Activated naive CD8-positive, alpha-beta T cell (primary cell): ENCODE measurements around the gene FREY1.

Experiments
- H3K27ac Mint-ChIP-seq: one replicate; pipeline ENCODE4 v1.8.0; 2021; ENCODE audit warnings: mixed read lengths
- H3K27me3 Mint-ChIP-seq: one replicate; pipeline ENCODE4 v1.8.0; 2021; ENCODE audit warnings: mixed read lengths
- H3K36me3 Mint-ChIP-seq: one replicate; pipeline ENCODE4 v1.8.0; 2021; ENCODE audit warnings: mixed read lengths
- H3K4me1 Mint-ChIP-seq: one replicate; pipeline ENCODE4 v1.8.0; 2021; ENCODE audit warnings: low read depth, mixed read lengths
- H3K4me3 Mint-ChIP-seq: one replicate; pipeline ENCODE4 v1.8.0; 2021; ENCODE audit warnings: mild to moderate bottlenecking, mixed read lengths
- H3K9me3 Mint-ChIP-seq: one replicate; pipeline ENCODE4 v1.8.0; 2021; ENCODE audit warnings: low read depth, mixed read lengths

The FREY1 gene, protein sequence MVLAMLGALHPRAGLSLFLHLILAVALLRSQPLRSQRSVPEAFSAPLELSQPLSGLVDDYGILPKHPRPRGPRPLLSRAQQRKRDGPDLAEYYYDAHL

DNA sequence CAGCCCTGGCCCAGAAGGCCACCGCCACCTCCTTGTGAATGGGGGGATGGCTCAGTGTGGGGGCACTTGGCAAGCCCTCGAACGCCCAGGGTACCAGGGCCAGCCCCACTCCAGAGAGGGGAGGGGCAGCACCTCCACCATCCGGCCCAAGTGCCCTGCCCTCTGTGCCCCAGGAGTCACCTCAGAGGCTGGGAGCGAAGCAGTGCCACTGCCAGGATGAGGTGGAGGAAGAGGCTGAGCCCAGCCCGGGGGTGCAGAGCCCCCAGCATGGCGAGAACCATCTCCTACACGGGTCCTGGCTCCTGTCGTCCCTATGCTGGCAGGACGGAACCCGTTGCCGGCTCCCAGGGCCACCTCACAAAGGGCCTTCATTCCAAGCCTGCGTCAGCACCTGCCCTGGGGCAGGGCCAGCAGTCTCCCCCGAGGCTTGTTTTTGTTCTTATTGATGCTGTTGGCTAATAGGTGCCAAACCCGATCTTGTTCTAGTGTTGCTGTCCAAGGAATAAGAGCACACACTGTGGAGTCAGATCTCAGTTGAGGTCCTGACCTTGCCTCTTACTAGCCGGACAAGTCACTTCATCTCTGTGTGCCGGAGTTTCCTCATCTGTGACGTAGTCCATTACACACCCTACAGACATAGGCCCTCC is at the start of gene FREY1:
FREY1 (minus strand) TSS at position 307 of the 647 bp plus-strand sequence; CDS start at position 281, 26 bp downstream.
- Mint-ChIP-seq H3K4me3 (no peak within 1 kb of the TSS), H3K27me3 (no peaks in the 10 kb centered on the region), H3K9me3 (no peaks in the 10 kb centered on the region), H3K36me3 (no peaks in the 10 kb centered on the region), H3K27ac (no peak within 1 kb of the TSS), H3K4me1 (peaks cover 6% of the 10 kb centered on the region)

DNA sequence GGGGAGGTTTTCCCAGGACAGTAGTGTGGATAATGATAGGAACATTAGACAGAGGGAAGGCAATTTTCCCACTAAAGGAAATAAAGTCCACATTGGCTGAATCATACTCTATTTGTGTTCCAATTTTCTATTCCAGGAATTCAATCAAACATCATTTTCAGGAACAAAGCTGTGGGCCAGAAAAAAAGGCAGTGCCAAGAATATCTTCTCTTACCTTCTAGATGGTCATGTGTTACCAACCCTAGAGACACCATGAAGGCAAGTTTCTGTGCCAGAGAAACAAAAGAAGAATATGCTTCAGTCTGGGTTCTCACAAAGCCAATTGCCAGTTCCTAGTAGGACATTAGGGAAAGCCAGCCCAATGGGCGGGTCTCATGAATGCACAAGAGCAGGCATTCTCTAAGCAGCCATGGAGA is 42.9 kb upstream of the FREY1 start:
- H3K36me3 Mint-ChIP-seq, result peaks cover 11% of the 10 kb centered on the region

DNA sequence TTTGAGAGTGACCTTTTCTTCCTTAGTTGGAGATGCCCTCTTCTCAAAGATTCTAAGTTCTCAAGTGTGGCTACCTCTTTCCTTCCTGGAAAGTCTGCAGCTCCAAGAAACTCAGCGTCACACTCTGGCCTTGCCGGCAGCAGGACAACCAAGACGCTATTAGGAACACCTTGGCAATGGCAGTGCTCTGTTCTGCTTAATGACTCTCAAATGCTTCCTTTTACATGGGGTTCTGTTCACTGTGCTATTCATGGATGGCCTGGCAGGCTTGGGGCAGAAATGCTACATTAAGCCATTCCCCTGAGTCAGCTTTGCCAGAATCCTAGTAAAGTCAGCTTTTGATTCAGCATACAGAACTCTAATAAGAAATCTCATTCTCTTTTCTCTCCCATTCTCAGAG is 41.3 kb upstream of the FREY1 start:
- no peak overlapping the region for H3K27ac Mint-ChIP-seq

More for the DNA sequence above, 42.9 kb upstream of the FREY1 start:
- Mint-ChIP-seq H3K27ac (no peak overlapping the region), H3K4me1 (no peaks in the 10 kb centered on the region), H3K9me3 (no peaks in the 10 kb centered on the region), H3K4me3 (no peak overlapping the region), H3K27me3 (no peaks in the 10 kb centered on the region)

DNA sequence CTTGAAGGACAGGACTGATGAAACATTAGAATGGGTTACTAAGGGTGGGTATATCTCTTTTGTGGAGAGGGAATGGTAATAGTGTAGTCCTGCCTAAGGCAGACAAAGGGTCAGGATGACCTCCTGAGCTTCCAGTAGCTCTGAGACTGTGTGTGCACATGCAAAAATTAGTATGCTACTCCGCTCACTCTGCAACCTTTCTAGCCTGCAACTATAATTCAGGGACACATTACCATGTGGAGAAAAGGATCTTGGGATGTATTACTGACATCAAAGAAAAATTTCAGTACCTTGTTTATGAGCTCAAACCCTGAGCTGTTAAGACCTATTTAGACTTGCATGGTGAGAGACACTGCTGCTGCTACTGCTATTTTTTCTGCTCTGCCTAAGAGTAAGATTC is 40.8 kb upstream of the FREY1 start:
- H3K27me3 Mint-ChIP-seq, result no peaks in the 10 kb centered on the region
- peaks cover 13% of the 10 kb centered on the region for H3K36me3 Mint-ChIP-seq
- H3K27ac Mint-ChIP-seq, result no peak overlapping the region
- no peaks in the 10 kb centered on the region for H3K4me1 Mint-ChIP-seq
- no peak overlapping the region for H3K4me3 Mint-ChIP-seq
- H3K9me3 Mint-ChIP-seq, result no peaks in the 10 kb centered on the region

More for the DNA sequence above, 41.3 kb upstream of the FREY1 start:
- no peaks in the 10 kb centered on the region for H3K27me3 Mint-ChIP-seq
- no peak overlapping the region for H3K4me3 Mint-ChIP-seq
- peaks cover 13% of the 10 kb centered on the region for H3K36me3 Mint-ChIP-seq
- no peaks in the 10 kb centered on the region for H3K9me3 Mint-ChIP-seq
- H3K4me1 Mint-ChIP-seq, result no peaks in the 10 kb centered on the region

DNA sequence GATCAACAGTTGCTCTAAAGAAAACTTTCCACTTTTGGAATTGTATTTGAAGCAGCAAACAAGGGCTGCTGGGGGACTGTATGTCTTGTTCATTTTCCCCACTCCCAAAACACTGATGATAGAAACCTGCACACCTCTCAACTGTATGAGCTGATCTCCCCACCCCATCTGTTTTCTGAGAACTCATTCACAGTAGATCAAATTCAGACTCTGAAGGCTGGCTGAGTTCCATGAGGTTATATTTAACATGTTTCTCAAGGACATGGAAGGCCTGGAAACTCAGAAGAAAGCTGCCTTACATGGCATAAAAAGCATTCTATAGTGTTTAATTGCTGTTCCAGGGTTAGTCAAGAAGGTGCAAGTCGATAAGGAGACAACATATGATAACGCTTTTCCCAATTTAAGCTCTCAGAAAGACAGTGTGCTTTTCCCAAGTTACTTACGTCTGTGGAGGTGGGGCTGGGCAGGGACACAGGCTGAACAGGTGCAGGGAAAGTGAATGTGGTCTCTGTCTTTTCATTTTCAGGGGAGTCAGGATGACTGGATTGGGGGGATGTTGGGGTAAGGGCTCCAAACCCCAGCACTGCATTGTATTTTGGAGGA is 38.4 kb upstream of the FREY1 start:
- peaks cover 15% of the 10 kb centered on the region for H3K36me3 Mint-ChIP-seq
- H3K9me3 Mint-ChIP-seq, result no peaks in the 10 kb centered on the region
- no peaks in the 10 kb centered on the region for H3K27me3 Mint-ChIP-seq
- H3K4me1 Mint-ChIP-seq, result no peaks in the 10 kb centered on the region
- no peak overlapping the region for H3K4me3 Mint-ChIP-seq
- H3K27ac Mint-ChIP-seq, result no peak overlapping the region

DNA sequence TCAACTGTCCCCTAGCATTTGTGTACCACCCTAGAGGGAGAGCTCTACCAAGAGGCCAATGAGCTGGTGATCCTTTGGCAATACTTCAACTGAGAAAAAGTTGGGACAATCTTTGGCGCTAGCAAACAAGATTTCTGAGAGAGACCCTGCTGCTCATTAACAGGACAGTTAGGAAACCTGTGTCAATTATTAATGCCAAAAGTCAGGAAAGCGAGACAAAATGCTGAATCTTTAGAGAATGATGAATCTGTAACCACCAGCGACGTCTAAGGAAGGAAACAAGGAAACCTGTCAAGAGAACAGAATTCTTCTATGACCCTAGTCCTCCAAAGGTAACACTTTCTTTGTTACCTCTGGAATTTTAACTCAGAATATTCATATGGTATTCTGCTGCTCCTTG is 35.3 kb upstream of the FREY1 start:
- peaks cover 15% of the 10 kb centered on the region for H3K36me3 Mint-ChIP-seq
- H3K27ac Mint-ChIP-seq, result no peak overlapping the region
- H3K27me3 Mint-ChIP-seq, result no peaks in the 10 kb centered on the region
- H3K4me3 Mint-ChIP-seq, result no peak overlapping the region
- no peaks in the 10 kb centered on the region for H3K4me1 Mint-ChIP-seq
- H3K9me3 Mint-ChIP-seq, result no peaks in the 10 kb centered on the region

DNA sequence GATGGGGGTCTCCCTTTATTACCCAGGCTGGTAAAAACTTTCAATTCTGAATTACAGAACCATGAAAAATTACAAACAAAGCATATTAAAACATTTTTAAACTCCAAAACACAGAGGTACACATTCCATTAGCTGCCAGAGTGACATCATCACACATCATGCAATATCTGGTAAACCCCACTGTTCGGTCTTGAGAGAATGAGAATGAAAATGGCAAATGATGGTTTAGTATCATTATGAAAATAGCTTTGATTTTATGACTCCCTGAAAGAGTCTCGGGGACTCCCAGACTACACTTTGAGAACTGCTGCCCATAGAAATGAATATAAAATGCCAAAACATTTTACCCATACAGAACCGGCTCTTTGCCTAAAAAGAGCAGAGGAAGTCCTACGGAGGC is 34.2 kb upstream of the FREY1 start:
- no peaks in the 10 kb centered on the region for H3K4me1 Mint-ChIP-seq

DNA sequence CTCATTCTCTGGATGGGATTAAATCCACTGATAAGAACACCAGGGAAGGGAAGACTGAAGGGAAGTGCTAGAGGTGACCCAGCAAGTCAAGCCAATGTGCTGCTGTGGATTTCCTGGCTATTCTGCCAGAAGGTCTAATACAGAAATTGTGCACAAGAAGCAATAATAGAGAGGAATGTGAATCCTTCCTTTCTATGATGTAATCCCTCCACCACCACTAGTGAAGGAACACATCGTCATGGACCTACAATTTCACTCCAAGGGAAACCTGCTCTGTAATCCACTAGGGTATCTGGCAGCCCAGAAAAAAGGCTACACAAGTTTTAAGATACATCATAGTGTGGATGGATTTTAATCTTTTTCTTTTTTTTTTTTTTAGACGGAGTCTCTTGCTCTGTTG is 32.8 kb upstream of the FREY1 start:
- no peaks in the 10 kb centered on the region for H3K9me3 Mint-ChIP-seq
- no peaks in the 10 kb centered on the region for H3K4me1 Mint-ChIP-seq
- H3K27ac Mint-ChIP-seq, result no peak overlapping the region
- H3K27me3 Mint-ChIP-seq, result no peaks in the 10 kb centered on the region
- peaks cover 6% of the 10 kb centered on the region for H3K36me3 Mint-ChIP-seq
- H3K4me3 Mint-ChIP-seq, result no peak overlapping the region

More for the DNA sequence above, 34.2 kb upstream of the FREY1 start:
- no peak overlapping the region for H3K4me3 Mint-ChIP-seq
- H3K27ac Mint-ChIP-seq, result no peak overlapping the region
- no peaks in the 10 kb centered on the region for H3K9me3 Mint-ChIP-seq
- peaks cover 14% of the 10 kb centered on the region for H3K36me3 Mint-ChIP-seq
- H3K27me3 Mint-ChIP-seq, result no peaks in the 10 kb centered on the region

DNA sequence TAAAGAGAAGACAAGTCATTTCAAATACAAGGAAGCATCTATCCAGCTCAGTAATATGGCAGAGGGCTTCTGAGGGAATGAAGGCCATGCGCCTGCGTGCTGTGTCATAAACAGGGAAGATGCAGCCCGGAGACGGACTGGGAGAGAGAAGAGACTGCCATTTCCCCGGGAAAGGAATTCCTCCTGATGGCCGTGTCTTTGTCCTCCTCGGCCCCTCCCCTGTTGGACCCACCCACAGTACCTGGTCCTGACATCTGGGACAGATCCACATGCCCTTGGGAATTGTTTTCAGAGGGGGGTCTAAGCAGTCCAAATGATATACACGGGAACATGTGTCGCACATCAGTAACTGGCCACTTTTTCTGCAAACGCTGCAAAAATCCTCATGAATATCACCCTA is 30.8 kb upstream of the FREY1 start:
- no peak overlapping the region for H3K27ac Mint-ChIP-seq
- no peaks in the 10 kb centered on the region for H3K4me1 Mint-ChIP-seq
- H3K4me3 Mint-ChIP-seq, result no peak overlapping the region
- H3K9me3 Mint-ChIP-seq, result no peaks in the 10 kb centered on the region
- no peaks in the 10 kb centered on the region for H3K27me3 Mint-ChIP-seq
- H3K36me3 Mint-ChIP-seq, result peaks cover 4% of the 10 kb centered on the region

DNA sequence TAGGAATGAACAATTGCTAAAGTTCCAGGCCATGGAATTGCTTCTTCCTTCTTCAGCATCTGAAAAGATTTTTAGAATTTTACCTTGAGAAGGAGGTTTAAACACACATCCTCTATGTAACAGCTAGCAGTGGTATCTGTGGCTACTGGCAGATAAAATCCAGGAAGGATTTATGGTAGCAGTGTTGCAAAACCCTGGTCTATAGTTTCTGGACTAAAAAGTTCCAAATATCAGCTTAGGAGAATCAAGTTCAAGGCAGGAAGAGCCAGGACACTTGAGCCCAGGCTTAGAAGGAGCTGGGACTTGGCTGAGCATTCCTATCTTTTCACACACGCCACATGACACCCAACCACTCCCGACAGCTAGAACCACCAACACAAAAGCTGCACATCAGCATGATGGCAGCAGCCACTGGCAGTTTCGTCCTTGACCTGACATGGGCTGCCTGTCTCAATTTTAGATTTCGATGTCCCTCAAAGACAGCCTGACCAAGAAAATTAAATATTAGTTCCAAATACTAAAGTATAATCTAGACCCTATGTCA is 29.5 kb upstream of the FREY1 start:
- H3K27ac Mint-ChIP-seq, result no peak overlapping the region
- peaks cover 2% of the 10 kb centered on the region for H3K4me1 Mint-ChIP-seq
- H3K36me3 Mint-ChIP-seq, result peaks cover 2% of the 10 kb centered on the region
- no peak overlapping the region for H3K4me3 Mint-ChIP-seq
- no peaks in the 10 kb centered on the region for H3K27me3 Mint-ChIP-seq
- no peaks in the 10 kb centered on the region for H3K9me3 Mint-ChIP-seq

DNA sequence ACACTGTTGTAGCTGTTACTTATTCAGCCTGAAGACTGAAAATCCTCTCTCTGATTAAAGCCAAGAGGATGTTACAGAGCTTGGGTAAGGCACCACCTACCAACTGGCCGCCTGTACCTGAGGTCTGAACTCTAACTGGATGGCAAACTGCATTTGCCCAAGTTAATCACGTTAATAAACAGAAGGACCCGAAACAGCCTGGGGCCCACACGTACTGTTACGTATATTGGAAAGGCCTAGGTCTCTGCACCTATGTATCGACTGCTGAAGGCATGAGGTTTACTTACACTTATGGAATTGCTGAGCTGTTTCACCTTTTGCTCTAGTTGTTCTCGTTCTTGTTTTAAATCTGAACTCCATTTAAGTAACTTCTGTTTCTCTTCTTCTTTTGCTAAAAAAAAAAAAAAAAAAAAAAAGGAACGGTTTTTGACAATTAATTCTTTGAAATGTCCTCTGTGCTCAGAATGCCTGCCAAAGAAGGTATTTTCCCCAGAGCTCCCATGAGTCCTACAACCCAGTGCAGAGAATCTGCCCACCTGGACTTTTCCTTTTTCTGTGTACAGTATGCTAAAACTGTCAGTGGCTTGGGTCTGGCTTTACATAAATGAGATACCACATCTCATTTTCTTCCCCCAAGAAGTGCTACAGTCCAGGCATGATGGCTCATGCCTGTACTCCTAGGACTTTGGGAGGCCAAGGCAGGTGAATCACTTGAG is 28.4 kb upstream of the FREY1 start:
- Mint-ChIP-seq H3K27ac (no peak overlapping the region), H3K9me3 (no peaks in the 10 kb centered on the region), H3K36me3 (peaks cover 2% of the 10 kb centered on the region), H3K4me3 (no peak overlapping the region), H3K27me3 (no peaks in the 10 kb centered on the region), H3K4me1 (peaks cover 8% of the 10 kb centered on the region)

DNA sequence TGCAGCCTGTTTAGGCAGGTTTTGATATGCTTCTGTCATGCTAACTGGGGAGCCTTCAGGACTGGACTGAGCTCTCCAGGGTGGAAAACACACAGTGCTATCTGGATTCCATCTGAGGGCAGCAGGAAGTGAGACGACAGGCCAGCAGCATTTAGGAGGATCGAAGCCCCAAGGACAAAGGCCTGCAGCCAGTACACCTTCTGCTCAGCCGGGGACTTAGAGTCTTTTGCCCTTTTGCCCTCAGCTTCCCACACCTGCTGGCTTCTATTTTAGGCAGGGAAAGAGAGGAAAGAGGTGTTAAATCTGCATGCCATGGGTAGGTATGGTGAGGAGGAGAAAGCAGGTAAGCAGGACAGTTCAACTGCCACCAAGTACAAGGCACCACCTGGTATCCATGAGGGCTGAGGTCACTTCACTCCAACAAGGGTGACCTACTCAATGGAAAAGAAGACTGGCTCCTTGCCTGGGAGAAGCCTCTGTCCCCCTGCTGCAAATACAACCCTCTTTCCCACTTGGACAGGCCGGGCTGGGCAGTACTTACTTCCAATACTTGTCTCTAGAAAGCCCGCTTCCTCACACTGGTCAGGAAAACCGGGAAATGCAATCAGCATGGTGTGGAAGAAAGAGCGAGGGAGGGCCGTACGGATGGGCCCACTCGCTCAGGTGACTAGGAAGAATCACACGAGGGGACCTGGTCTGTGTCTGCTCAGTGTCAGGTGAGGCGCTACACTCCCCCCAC is 27.7 kb upstream of the FREY1 start:
- Mint-ChIP-seq H3K36me3 (peaks cover 2% of the 10 kb centered on the region), H3K27ac (no peak overlapping the region), H3K27me3 (no peaks in the 10 kb centered on the region), H3K4me3 (no peak overlapping the region), H3K4me1 (peaks cover 16% of the 10 kb centered on the region), H3K9me3 (no peaks in the 10 kb centered on the region)

DNA sequence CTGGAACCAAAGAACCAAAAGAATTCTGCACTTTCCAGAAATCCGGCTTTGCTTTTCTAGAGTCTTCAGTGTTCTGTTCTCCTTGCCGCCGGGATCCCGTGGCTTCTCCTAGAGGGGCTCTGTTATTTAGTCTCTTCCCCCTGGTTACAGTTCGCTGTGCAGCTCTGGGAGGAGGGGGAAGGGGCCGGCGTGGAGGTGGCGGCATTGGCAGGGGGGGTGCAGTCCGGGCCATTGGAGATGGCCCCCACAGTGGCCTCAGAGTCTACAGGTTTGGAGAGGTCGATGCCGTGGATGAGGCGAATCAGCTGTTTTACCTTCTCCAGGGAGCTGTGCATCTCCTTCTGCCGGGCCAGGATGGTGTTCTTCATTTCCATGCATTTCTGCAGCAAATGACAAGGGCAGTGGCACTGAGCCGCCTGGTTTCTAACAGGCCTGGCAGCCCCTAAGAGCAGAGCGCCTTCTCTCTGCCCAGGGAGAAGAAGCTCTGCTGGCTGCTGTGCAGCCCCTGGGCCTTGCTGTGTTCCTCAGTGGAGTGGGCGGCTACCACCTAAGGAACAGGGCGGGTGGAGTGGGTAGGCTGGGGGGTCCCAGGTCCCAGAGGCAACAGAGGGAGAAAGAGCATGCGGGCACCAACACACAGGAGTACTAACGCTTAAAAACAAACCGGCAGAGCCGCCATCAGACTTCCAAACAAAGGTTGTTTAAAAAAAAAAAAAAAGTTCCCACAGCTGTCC is 26.9 kb upstream of the FREY1 start:
- no peaks in the 10 kb centered on the region for H3K27me3 Mint-ChIP-seq
- peaks cover 17% of the 10 kb centered on the region for H3K4me1 Mint-ChIP-seq
- H3K9me3 Mint-ChIP-seq, result no peaks in the 10 kb centered on the region
- no peak overlapping the region for H3K27ac Mint-ChIP-seq
- peaks cover 2% of the 10 kb centered on the region for H3K36me3 Mint-ChIP-seq
- no peak overlapping the region for H3K4me3 Mint-ChIP-seq

DNA sequence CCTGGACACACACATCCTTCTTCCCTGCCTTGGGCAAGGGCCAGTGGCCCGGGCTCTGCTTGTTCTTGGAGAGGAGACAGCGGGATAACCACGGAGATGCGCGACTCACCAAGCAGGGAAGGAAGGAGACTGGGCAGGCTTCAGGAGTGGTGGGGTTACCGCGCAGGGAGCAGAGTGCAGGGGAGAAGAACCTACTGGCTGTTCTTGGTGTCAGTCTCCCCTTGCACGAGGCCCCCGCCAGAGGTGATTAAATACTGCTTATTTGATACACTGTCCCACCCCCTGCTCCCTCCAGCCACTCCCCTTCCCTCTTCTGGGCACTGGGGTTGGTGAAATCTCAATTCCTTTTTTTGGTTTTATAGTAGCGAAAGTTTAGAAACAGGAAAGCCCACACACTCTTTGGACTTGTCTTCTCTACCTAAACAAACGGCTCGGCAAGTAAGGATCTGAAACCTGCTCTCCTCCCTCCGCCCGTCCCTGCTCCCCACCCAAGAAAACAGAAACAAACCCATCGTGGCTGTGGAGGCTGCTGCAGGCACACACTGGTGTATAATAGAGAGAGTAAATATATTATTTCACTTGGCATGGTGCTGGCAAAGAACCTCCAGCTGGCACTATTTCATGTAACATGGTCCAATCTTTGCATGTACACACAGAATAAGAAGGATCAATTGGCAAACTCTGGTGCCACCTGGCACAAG is 26.2 kb upstream of the FREY1 start:
- Mint-ChIP-seq H3K27me3 (no peaks in the 10 kb centered on the region), H3K9me3 (no peaks in the 10 kb centered on the region), H3K27ac (no peak overlapping the region), H3K36me3 (peaks cover 2% of the 10 kb centered on the region), H3K4me3 (no peak overlapping the region), H3K4me1 (peaks cover 17% of the 10 kb centered on the region)
